Peyer's patch (tissue), 4 donors: ENCODE results near the gene MT1F. TPM values are rescaled to one million over a fixed set of nuclear protein-coding genes. Genes with fewer than 3 reads are reported as not detected.
"Not testable (repeated sequence)": the region's sequence is repeated elsewhere in the genome, so short reads cannot be mapped to it uniquely, and the experiment has no call there.

Source experiments
- DNase-seq, 3 donors: peaks; one replicate each; pipeline ENCODE4 v3.0.0-alpha.2; 2017 to 2019
- H3K27ac ChIP-seq, 4 donors: fragments of 200-600 bp; sonication (generic); one replicate each; pipeline ENCODE4 v1.5.1; 2016 to 2019
- H3K27me3 ChIP-seq, 2 donors: fragments of 200-600 bp; sonication (generic); one replicate each; pipeline ENCODE4 v1.5.1; 2019
- H3K36me3 ChIP-seq, 3 donors: fragments of 200-600 bp; sonication (generic); one replicate each; pipeline ENCODE4 v1.5.1; 2016 to 2019
- H3K4me1 ChIP-seq, 4 donors: fragments of 200-600 bp; sonication (generic); one replicate each; pipeline ENCODE4 v1.5.1; 2016 to 2019
- H3K4me3 ChIP-seq, 4 donors: fragments of 200-600 bp; sonication (generic); 1 replicate in 3 of 4; 2 replicates in 1 of 4; pipeline ENCODE4 v1.5.1; 2016 to 2019; ENCODE audit warnings: mild to moderate bottlenecking in 1 of 4
- H3K9me3 ChIP-seq, 4 donors: fragments of 200-600 bp; sonication (generic); one replicate each; pipeline ENCODE4 v1.5.1; 2016 to 2019; ENCODE audit warnings: mild to moderate bottlenecking in 1 of 4
- POLR2A ChIP-seq, 2 donors: fragments of 450-650 bp; IDR thresholded peaks; one replicate each; pipeline ENCODE4 v1.5.1; 2017; ENCODE audit warnings: antibody characterized with exemption in 2 of 2, mild to moderate bottlenecking in 2 of 2, moderate library complexity in 2 of 2
- total RNA-seq, 4 donors: library from RNA; depleted of rRNA; stranded (reverse); fragments of >200 nt; gene quantifications; one replicate each; pipeline ENCODE4 v1.1.0, GENCODE V29; 2016
- TF ChIP-seq, protein P1 (sequence below), 6 experiments: fragments of 450-650 bp in 4 of 6; fragments of 200-600 bp in 2 of 6; sonication (generic) in 1 of 6; IDR thresholded peaks; one replicate each; pipeline ENCODE4 v1.5.1; 2017 to 2019; ENCODE audit warnings: antibody characterized with exemption in 6 of 6, mild to moderate bottlenecking in 3 of 6, moderate library complexity in 1 of 6

The MT1F gene
- total RNA-seq, 4 donors from 2014 or later: 8.0 to 310 (median 44.1) TPM

DNA sequence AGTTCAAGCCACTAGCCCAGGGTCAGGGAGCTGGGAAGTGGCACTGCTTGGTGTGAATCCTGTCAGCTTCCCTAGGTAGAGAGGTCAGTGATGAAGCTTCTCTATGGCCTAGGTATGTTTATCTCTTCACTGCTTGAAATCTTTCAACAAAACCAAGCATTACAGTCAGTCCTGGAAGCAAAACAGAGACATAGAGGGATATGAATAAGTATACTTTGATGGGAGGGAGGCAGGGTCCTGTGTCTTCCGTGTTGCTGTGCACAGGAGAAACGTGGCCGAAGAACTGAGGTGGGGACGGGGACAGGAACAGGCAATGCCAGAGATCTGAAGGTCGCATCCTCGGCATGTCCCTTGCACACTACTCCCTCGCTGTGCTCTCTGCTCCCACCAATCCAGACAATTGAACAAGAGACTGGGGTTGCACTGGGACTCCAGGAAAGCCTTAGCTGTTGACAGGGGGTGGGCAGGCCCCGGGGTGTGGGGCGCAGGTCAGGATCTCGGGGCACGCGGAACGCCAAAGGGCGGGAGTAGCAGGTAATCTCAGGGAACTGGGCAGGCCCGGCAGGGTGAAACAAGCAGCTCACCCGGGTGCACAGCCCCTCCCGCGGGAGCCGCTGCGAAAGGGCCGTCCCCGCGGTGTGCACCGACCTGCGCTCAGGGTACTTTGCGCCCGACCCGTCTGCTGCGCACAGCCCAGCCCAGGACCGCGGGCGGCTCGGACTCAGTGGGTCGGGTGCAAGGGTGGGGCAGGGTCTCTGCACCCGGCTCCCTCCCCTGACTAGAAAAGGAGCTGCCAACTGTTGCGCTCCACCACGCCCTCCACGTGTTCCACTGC, 11.5 kb downstream of the MT1F start, which contains the start of gene MT1H:
Gene MT1H (plus strand): TSS at position 810 of the 835 bp plus-strand sequence. CDS start 71 bp downstream, outside the sequence.
- H3K27ac ChIP-seq: peak within 1 kb of the TSS in 1 of 4 donors; percentile 93
- DNase-seq: peak in 2 of 3 donors; percentile 53 to 96

DNA sequence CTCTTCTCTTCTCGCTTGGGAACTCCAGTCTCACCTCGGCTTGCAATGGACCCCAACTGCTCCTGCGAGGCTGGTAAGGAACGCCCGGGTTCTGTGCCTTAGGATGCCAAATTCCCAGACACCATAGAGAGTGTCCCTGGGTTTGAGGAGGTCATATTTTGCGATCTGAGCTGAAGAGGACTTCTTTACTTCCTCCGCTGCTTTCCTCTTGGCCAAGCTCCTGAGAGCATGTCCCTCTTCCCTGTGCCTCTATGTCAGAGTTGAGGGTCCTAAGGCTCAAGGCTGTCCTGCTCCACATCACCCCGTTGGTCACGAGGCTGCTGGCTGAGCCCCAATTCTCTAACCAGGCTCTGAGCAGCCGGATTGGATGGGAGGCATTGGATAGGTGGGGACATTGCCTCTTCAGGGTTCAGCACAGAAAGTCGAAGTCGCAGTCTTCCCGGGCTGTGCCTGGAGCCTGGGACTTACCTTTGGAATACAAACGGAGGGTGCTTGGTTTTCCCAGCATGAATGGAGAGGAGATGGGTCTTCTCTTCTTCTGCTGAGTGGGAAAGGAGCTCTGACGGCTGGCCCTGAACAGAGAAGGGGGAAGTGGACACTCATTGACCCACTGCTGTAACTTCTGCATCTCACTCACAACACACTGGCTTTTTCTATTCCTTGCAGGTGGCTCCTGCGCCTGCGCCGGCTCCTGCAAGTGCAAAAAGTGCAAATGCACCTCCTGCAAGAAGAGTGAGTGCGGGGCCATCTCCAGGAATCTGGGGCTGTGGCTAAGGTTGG, 12.3 kb downstream of the MT1F start:
- Histone ChIP-seq H3K4me1 (peaks cover 0 to 21% (median 0%) of the 10 kb centered on the region in 4 donors), H3K27ac (no peak overlapping the region), H3K27me3 (no peaks in the 10 kb centered on the region), H3K4me3 (peak overlapping the region in 1 of 4 donors; percentile 56), H3K36me3 (no peaks in the 10 kb centered on the region), H3K9me3 (no peaks in the 10 kb centered on the region)
- TF ChIP-seq, protein P1, sequence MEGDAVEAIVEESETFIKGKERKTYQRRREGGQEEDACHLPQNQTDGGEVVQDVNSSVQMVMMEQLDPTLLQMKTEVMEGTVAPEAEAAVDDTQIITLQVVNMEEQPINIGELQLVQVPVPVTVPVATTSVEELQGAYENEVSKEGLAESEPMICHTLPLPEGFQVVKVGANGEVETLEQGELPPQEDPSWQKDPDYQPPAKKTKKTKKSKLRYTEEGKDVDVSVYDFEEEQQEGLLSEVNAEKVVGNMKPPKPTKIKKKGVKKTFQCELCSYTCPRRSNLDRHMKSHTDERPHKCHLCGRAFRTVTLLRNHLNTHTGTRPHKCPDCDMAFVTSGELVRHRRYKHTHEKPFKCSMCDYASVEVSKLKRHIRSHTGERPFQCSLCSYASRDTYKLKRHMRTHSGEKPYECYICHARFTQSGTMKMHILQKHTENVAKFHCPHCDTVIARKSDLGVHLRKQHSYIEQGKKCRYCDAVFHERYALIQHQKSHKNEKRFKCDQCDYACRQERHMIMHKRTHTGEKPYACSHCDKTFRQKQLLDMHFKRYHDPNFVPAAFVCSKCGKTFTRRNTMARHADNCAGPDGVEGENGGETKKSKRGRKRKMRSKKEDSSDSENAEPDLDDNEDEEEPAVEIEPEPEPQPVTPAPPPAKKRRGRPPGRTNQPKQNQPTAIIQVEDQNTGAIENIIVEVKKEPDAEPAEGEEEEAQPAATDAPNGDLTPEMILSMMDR (IDR thresholded peaks at IDR 0.05): no peak
- no peak for TF ChIP-seq POLR2A (IDR thresholded peaks at IDR 0.05)
- no peak for DNase-seq

More for the DNA sequence above, 11.5 kb downstream of the MT1F start, which contains the start of gene MT1H:
- peak within 1 kb of the TSS in 1 of 4 donors; percentile 56 for H3K4me3 ChIP-seq
- peaks cover 0 to 21% (median 0%) of the 10 kb centered on the region in 4 donors for H3K4me1 ChIP-seq
- no peaks in the 10 kb centered on the region for H3K36me3 ChIP-seq
- TF ChIP-seq, protein P1 (IDR thresholded peaks at IDR 0.05): no peak
- TF ChIP-seq POLR2A (IDR thresholded peaks at IDR 0.05): no peak
- no peaks in the 10 kb centered on the region for H3K9me3 ChIP-seq
- no peaks in the 10 kb centered on the region for H3K27me3 ChIP-seq

DNA sequence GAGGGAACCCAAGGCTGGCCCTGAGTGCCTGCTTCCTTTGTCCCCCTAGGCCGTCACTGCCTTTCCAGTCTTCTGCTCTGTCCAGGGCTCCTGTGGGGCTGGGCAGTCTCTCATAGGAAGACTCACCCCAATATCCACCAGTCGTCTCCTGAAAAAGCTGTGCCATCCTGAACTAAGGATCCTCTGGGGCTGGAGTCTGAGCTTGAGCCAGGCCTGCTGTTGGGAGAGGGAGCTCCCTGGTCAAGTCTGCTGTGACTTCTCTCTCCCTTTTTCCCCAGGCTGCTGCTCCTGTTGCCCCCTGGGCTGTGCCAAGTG, 12.8 kb downstream of the MT1F start:
- DNase-seq: no peak
- Histone ChIP-seq H3K4me1 (peaks cover 0 to 23% (median 0%) of the 10 kb centered on the region in 4 donors), H3K9me3 (no peaks in the 10 kb centered on the region), H3K27me3 (peaks cover 0 to 3% of the 10 kb centered on the region in 2 donors), H3K36me3 (no peaks in the 10 kb centered on the region), H3K27ac (no peak overlapping the region), H3K4me3 (peak overlapping the region in 1 of 4 donors; percentile 56)
- TF ChIP-seq POLR2A (IDR thresholded peaks at IDR 0.05): no peak
- TF ChIP-seq, protein P1 (IDR thresholded peaks at IDR 0.05): no peak

DNA sequence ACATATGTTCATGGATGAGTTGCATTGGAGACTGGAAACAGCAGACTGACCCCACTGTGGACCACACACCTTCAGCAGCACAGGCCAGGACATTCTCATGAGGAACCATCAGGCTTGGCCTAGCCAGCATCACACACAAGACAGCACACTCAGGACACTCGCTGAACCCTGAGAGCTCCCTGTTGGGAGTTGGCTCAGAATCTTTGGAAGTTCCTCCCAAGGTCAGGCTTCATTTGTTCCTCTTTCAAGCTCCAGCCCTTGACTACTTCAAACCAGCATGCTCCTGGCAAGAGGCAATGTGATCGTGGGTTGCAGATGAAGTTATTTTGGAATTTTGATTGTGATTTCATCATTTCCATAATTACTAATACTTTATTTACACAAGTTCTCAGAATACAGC, 13.9 kb downstream of the MT1F start:
- H3K27ac ChIP-seq, H3K27me3 ChIP-seq, H3K36me3 ChIP-seq, H3K9me3 ChIP-seq, DNase-seq: not testable (repeated sequence)
- peaks cover 0 to 30% (median 2%) of the 10 kb centered on the region in 4 donors for H3K4me1 ChIP-seq
- peak overlapping the region in 1 of 4 donors; percentile 56 for H3K4me3 ChIP-seq

DNA sequence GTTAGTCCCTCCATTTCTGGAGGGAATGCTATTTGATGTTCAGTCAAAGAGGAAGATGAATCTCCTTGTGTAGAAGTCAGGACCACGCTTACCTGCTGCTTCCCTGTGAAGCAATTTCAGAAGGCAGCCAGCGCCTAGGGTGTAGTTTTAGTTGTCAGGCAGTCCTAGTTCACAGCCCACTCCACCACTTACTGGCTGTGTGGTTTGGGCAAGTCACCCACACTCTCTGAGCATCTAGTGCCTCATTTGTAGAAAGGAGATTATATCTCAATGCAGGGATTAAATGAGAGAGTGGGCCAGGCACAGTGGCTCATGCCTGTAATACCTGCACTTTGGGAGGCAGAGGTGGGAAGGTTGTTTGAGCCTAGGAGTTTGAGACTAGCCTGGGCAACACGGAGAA, 14.4 kb downstream of the MT1F start:
- H3K9me3 ChIP-seq, H3K4me3 ChIP-seq, DNase-seq, H3K27ac ChIP-seq, H3K36me3 ChIP-seq, H3K27me3 ChIP-seq: not testable (repeated sequence)
- peaks cover 0 to 30% (median 2%) of the 10 kb centered on the region in 4 donors for H3K4me1 ChIP-seq

DNA sequence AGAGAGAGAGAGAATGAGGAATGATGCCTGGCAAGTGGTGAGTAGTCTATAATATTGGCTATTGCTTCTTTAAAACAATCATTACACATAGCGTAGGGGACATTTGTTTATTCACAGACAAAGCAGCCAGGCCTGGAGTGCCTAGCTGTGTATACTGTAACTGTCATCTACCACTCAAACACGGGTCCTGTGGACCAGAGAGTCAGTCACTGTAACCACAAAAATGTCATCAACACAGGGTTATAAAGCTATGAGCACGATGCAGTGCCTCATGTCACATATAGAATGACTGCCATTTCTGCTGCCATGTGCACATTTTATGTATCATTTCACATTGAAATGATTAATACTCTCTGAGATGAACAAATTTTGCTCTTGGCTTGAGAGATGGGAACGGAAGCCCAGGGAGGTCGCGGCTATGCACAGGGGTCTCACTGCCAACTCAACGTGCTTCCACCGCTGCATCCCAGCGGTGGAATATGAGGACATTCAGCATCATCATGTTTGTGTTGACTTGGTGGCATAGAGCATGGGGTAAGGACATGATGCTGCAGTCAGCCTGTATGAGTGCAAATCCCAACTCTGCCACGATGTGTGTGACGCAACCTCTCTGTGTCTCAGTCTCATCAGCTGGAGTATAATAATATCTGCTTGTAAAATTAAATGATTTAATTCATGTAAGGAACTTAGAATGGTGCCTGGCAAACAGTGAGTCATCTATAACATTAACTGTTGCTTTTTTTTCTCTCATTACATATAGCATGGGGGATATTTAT, 15.2 kb downstream of the MT1F start:
- peaks cover 0 to 27% (median 2%) of the 10 kb centered on the region in 4 donors for H3K4me1 ChIP-seq
- H3K4me3 ChIP-seq: no peak overlapping the region
- peaks cover 0 to 6% of the 10 kb centered on the region in 2 donors for H3K27me3 ChIP-seq
- H3K36me3 ChIP-seq: no peaks in the 10 kb centered on the region
- H3K9me3 ChIP-seq: no peaks in the 10 kb centered on the region
- DNase-seq: no peak
- no peak overlapping the region for H3K27ac ChIP-seq
- TF ChIP-seq, protein P1 (IDR thresholded peaks at IDR 0.05): no peak
- no peak for TF ChIP-seq POLR2A (IDR thresholded peaks at IDR 0.05)
